BE2C (cell line): ENCODE data around the gene ACAP1.

Experiments
- DNase-seq: peaks from one replicate; pipeline ENCODE4 v3.0.0-alpha.2; 2020
- H3K27me3 ChIP-seq: fragments of 250-450 bp; sonication (Bioruptor Pico); 2 replicates; pipeline ENCODE4 v1.5.1; 2020; ENCODE audit warnings: mild to moderate bottlenecking
- H3K36me3 ChIP-seq: fragments of 250-450 bp; sonication (Bioruptor Pico); 2 replicates; pipeline ENCODE4 v1.5.1; 2020; ENCODE audit warnings: mild to moderate bottlenecking
- H3K4me1 ChIP-seq: fragments of 250-450 bp; sonication (Bioruptor Pico); 2 replicates; pipeline ENCODE4 v1.5.1; 2020
- H3K4me3 ChIP-seq: 2 replicates; pipeline ENCODE4 v1.5.1; 2011; ENCODE audit warnings: low read depth, low read length
- H3K9me3 ChIP-seq: fragments of 250-450 bp; sonication (Bioruptor Pico); 2 replicates; pipeline ENCODE4 v1.5.1; 2020
- CTCF ChIP-seq: IDR thresholded peaks from 2 replicates; pipeline ENCODE4 v1.5.1; 2012; ENCODE audit warnings: mild to moderate bottlenecking, low read depth, low read length

Gene ACAP1

GRCh38 chr17:7346761-7347614, 10.7 kb downstream of the ACAP1 start:
- Histone ChIP-seq H3K36me3 (no peaks in the 10 kb centered on the region), H3K9me3 (no peaks in the 10 kb centered on the region), H3K27me3 (no peaks in the 10 kb centered on the region; the same call in 1 of the 2 replicates), H3K4me1 (0 out of 2 replicates have a peak, but pooled peaks cover 2% of the 10 kb centered on the region), H3K4me3 (no peak overlapping the region)
- no peak for DNase-seq
- TF ChIP-seq CTCF: no peak

- H3K27me3 ChIP-seq: no peaks in the 10 kb centered on the region
- no peak for DNase-seq
- no peak for TF ChIP-seq CTCF
These were observed 11.5 kb downstream of the ACAP1 start for GRCh38 chr17:7347630-7348477.

DNA sequence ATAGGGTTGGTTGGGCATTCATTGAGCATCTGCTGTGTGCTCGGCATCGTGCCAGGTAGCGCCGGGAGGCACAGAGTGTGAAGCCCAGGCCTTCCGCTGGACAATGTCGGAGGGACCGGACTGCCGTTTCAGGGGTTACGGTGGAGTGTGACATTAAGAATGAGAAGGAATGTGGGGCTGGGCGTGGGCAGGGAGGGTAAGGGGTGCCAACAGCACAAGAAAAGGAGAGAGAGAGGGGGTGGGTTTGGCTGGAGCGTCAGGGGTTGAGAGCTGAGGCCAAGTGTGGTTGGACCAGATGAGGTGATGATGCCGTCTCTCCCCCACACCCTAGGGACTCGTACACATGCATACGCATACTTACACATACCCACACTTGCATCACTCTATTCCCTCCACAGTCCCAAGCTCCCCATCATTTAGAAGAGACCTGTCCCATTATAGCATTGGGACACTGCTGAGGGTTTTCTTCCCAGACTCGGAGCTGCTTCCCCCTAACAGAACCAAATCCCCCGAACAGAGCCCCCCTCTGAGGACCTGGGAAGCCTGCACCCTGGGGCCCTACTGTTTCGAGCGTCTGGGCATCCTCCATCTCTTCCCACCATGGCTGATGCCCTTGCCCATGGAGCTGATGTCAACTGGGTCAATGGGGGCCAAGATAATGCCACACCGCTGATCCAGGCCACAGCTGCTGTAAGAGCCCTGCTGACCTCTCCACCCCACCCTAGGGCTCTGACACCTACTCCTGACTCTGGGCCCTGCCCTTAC, 12.3 kb downstream of the ACAP1 start:
- H3K4me1 ChIP-seq: 0 out of 2 replicates have a peak, but pooled peaks cover 2% of the 10 kb centered on the region
- H3K27me3 ChIP-seq: no peaks in the 10 kb centered on the region
- no peak overlapping the region for H3K4me3 ChIP-seq
- no peaks in the 10 kb centered on the region for H3K9me3 ChIP-seq
- no peaks in the 10 kb centered on the region for H3K36me3 ChIP-seq
- no peak for TF ChIP-seq CTCF
- no peak for DNase-seq

More at GRCh38 chr17:7347630-7348477, 11.5 kb downstream of the ACAP1 start:
- Histone ChIP-seq H3K36me3 (no peaks in the 10 kb centered on the region), H3K9me3 (no peaks in the 10 kb centered on the region), H3K4me3 (no peak overlapping the region), H3K4me1 (0 out of 2 replicates have a peak, but pooled peaks cover 2% of the 10 kb centered on the region)

- peak; percentile 58 for DNase-seq
- Histone ChIP-seq H3K4me1 (0 out of 2 replicates have a peak, but pooled peaks cover 2% of the 10 kb centered on the region), H3K36me3 (no peaks in the 10 kb centered on the region), H3K9me3 (no peaks in the 10 kb centered on the region), H3K4me3 (peak within 1 kb of the TSS; percentile 54), H3K27me3 (no peaks in the 10 kb centered on the region)
- TF ChIP-seq CTCF: peak; percentile 30; the same call in 1 of the 2 replicates
These were observed 15.6 kb downstream of the ACAP1 start, which contains the start of gene KCTD11 for GRCh38 chr17:7351665-7352502. Gene KCTD11 (plus strand): TSS chr17:7352162.

DNA sequence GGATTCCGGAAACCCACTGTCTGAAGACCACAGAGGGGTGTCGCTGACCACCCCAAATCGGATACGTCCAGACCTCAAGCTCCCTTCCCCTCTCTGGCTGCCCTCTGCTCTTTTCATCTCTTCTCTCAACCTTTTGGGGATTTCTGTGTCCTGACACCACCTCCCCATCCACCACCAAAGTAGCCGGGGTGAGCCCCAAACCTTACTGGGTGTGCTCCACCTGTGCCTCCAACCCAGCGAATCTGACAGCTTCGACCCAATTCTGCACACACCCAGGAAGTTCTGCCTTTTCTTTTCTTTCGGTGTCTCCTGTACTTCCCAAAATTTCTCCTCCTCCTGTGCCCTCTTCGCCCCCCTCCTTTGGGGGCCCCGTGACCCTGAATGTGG, 16.2 kb downstream of the ACAP1 start:
- Histone ChIP-seq H3K9me3 (no peaks in the 10 kb centered on the region), H3K4me1 (0 out of 2 replicates have a peak, but pooled peaks cover 2% of the 10 kb centered on the region), H3K4me3 (peak overlapping the region; percentile 54), H3K27me3 (no peaks in the 10 kb centered on the region), H3K36me3 (no peaks in the 10 kb centered on the region)
- no peak; the same call in 1 of the 2 replicates for TF ChIP-seq CTCF
- no peak for DNase-seq
